GM13976 (cell line): ENCODE measurements around the gene FOXO1.

Source experiments
- DNase-seq: peaks from one replicate; pipeline ENCODE4 v3.0.0; 2012; ENCODE audit warnings: low spot score
- in situ Hi-C: fragments of 300-500 bp; cut with MboI; formaldehyde crosslinking; loops from one replicate; pipeline ENCODE4 v1.12.0; 2022; ENCODE audit warnings: low sequenced_read_pairs, mixed read lengths, inconsistent platforms; ENCODE audit not compliant: unreplicated experiment
- TF ChIP-seq, protein P1 (sequence below): IDR thresholded peaks from 2 replicates; pipeline ENCODE4 v1.5.1; 2012; ENCODE audit warnings: borderline replicate concordance, mild to moderate bottlenecking; ENCODE audit not compliant: insufficient read depth; ENCODE audit errors: extremely low read depth, missing control alignments, control extremely low read depth

Gene FOXO1

GRCh38 chr13:40660692-40661091 lies 5.7 kb downstream of the FOXO1 start:
- TF ChIP-seq, protein P1, sequence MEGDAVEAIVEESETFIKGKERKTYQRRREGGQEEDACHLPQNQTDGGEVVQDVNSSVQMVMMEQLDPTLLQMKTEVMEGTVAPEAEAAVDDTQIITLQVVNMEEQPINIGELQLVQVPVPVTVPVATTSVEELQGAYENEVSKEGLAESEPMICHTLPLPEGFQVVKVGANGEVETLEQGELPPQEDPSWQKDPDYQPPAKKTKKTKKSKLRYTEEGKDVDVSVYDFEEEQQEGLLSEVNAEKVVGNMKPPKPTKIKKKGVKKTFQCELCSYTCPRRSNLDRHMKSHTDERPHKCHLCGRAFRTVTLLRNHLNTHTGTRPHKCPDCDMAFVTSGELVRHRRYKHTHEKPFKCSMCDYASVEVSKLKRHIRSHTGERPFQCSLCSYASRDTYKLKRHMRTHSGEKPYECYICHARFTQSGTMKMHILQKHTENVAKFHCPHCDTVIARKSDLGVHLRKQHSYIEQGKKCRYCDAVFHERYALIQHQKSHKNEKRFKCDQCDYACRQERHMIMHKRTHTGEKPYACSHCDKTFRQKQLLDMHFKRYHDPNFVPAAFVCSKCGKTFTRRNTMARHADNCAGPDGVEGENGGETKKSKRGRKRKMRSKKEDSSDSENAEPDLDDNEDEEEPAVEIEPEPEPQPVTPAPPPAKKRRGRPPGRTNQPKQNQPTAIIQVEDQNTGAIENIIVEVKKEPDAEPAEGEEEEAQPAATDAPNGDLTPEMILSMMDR: no peak
- in situ Hi-C loops: no loop called here
- DNase-seq: no peak

DNA sequence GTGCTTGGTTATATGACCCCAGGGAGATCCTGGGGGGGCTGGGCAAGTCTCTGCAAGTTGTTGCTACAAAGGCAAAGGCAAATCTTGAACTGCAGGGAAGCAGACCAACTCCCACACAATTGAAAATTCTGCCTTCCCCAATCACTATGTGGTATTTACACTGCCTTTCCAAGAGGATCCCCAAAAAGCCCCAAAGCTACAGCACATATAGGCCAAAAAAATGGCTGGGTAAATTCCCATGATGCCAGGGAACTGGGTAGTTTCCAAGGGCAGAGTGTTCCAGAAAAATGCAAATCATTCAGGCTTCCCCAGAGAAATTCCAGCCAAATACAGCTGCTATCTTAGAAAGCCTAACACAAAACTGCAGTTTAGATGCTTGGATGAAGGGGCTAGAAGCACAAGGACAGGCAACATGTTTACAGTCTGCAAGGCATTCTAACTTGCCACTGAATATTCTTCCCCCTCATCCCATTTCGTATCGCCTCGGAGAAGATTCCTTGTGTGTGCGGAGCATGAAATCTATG lies 6.2 kb downstream of the FOXO1 start:
- DNase-seq: no peak
- TF ChIP-seq, protein P1: no peak
- in situ Hi-C loops: no loop called here

DNA sequence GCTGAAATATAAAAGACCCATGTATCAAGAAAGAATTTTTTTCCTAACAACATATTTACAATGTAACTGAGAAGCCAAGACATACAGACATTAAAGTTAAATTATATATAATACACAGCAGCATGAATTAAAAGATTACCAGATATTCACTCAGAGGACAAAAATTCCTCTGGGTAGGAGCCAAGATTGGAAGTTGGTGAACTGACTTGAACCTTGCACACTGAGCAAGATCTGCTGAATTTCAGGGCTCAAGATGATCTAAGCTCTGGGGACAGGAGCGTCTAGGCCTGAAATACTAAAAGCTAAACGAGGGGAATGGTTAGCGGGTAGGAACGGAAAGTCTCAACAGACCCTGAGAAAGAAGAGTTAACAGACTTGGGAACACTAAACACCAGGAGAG lies 8.5 kb downstream of the FOXO1 start:
- in situ Hi-C loops: no loop called here
- TF ChIP-seq, protein P1: no peak
- DNase-seq: no peak

GRCh38 chr13:40657307-40657706 lies 9.1 kb downstream of the FOXO1 start:
- TF ChIP-seq, protein P1: no peak
- no peak for DNase-seq
- in situ Hi-C loops: no loop called here

DNA sequence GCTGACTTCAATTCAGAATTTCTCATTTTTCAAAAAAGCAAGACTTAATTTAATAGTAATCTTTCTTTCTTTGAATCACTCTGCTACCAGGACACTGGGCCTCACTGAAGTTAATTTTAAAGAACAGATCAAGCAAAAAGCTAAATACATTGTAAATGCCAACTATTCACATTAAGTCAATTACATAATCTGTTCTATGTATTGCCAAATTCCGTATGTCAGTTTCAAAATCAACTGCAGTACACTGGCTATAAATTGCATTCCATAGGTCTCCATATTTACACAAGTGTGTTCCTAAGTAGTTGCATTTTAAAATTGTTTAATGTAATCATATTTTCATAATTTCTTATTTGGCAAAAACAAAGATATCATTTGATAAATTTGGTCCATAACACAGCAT lies 10.1 kb downstream of the FOXO1 start:
- TF ChIP-seq, protein P1: no peak
- no peak for DNase-seq
- in situ Hi-C loops: no loop called here

- DNase-seq: no peak
- in situ Hi-C loops: no loop called here
- TF ChIP-seq, protein P1: no peak
These were observed 12.7 kb downstream of the FOXO1 start for GRCh38 chr13:40653527-40654318.
